ENCODE measurements around the gene CBFA2T3.

Gene CBFA2T3

DNA sequence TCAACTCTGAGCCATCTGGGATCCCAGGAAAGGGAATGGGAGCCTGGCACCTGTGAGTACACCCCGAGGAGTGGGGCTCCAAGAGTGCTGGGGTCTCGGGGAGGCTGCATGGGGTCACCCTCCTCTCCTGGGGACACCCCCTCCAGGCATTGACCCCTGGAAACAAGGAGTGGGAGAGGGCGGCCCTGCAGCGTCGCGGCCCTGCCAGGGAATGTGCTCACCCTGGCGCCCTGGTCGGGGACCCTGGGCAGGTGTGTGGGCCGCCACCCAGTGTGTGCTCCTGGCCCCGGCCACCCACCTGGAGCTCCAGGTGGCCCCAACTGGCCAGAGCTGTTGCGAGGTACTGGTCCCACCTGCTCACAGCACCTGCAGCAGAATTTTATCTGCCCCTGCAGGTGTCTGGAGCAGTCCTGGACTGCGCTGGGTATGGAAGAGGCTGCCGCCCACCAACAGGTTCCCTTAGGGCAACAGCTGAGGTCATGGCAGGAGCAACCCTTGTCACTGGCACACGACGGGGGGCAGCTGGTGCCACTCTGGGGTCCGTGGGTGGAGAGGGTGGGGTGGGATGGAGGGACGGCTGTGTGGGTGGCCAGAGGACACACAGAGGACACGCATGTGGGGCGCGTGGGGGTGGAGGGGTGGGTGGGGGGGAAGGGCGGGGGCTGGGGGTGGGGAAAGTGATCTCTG is 105.1 kb downstream of the CBFA2T3 start:
- no peak for DNase-seq (ENCODE audit: low read depth in 1 of 2, low spot score in 1 of 2)
- Histone ChIP-seq H3K27me3 (ENCODE audit: insufficient read depth, poor library complexity, severe bottlenecking) (peaks cover 3% of the 10 kb centered on the region), H3K27ac (replicated peaks) (no peak overlapping the region), H3K4me3 (replicated peaks; ENCODE audit: insufficient read depth, low read length) (no peak overlapping the region)
- TF ChIP-seq, protein P1, sequence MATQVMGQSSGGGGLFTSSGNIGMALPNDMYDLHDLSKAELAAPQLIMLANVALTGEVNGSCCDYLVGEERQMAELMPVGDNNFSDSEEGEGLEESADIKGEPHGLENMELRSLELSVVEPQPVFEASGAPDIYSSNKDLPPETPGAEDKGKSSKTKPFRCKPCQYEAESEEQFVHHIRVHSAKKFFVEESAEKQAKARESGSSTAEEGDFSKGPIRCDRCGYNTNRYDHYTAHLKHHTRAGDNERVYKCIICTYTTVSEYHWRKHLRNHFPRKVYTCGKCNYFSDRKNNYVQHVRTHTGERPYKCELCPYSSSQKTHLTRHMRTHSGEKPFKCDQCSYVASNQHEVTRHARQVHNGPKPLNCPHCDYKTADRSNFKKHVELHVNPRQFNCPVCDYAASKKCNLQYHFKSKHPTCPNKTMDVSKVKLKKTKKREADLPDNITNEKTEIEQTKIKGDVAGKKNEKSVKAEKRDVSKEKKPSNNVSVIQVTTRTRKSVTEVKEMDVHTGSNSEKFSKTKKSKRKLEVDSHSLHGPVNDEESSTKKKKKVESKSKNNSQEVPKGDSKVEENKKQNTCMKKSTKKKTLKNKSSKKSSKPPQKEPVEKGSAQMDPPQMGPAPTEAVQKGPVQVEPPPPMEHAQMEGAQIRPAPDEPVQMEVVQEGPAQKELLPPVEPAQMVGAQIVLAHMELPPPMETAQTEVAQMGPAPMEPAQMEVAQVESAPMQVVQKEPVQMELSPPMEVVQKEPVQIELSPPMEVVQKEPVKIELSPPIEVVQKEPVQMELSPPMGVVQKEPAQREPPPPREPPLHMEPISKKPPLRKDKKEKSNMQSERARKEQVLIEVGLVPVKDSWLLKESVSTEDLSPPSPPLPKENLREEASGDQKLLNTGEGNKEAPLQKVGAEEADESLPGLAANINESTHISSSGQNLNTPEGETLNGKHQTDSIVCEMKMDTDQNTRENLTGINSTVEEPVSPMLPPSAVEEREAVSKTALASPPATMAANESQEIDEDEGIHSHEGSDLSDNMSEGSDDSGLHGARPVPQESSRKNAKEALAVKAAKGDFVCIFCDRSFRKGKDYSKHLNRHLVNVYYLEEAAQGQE (IDR thresholded peaks at IDR 0.05; ENCODE audit: insufficient replicate concordance, low read depth): no peak
- TF ChIP-seq POLR2AphosphoS5 (IDR thresholded peaks at IDR 0.05; ENCODE audit: low read depth): no peak; the same call in none of the 2 replicates
- TF ChIP-seq, protein P2, sequence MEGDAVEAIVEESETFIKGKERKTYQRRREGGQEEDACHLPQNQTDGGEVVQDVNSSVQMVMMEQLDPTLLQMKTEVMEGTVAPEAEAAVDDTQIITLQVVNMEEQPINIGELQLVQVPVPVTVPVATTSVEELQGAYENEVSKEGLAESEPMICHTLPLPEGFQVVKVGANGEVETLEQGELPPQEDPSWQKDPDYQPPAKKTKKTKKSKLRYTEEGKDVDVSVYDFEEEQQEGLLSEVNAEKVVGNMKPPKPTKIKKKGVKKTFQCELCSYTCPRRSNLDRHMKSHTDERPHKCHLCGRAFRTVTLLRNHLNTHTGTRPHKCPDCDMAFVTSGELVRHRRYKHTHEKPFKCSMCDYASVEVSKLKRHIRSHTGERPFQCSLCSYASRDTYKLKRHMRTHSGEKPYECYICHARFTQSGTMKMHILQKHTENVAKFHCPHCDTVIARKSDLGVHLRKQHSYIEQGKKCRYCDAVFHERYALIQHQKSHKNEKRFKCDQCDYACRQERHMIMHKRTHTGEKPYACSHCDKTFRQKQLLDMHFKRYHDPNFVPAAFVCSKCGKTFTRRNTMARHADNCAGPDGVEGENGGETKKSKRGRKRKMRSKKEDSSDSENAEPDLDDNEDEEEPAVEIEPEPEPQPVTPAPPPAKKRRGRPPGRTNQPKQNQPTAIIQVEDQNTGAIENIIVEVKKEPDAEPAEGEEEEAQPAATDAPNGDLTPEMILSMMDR (IDR thresholded peaks at IDR 0.05; ENCODE audit: insufficient read depth, low read length): no peak
- TF ChIP-seq SPI1 (IDR thresholded peaks at IDR 0.05; ENCODE audit: borderline replicate concordance, low read depth): no peak
- TF ChIP-seq GABPA (IDR thresholded peaks at IDR 0.05; ENCODE audit: low read depth): no peak

DNA sequence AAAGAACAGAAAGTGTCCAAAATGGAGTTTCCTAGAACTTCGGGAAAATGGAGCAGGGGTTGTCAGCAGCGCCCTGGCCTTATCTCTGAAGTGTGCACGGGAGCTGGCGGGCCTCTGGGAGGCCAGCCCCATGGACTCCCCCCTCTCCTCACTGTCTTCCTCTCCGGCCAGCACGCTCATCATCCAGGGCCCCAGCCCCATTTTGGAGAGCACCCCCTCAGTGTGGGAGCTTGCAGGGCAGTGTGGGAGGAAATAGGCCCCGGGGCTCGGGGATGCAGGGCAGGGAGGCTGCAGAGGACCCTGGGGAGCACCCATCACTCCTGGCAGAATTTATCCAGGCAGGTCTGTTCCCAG is 105.7 kb downstream of the CBFA2T3 start:
- TF ChIP-seq, protein P2 (IDR thresholded peaks at IDR 0.05; ENCODE audit: insufficient read depth, low read length): no peak
- TF ChIP-seq, protein P1 (IDR thresholded peaks at IDR 0.05; ENCODE audit: insufficient replicate concordance, low read depth): no peak
- H3K27me3 ChIP-seq (ENCODE audit: insufficient read depth, poor library complexity, severe bottlenecking): peaks cover 3% of the 10 kb centered on the region
- no peak overlapping the region for H3K4me3 ChIP-seq (replicated peaks; ENCODE audit: insufficient read depth, low read length)
- no peak for DNase-seq (ENCODE audit: low read depth in 1 of 2, low spot score in 1 of 2)
- H3K27ac ChIP-seq (replicated peaks): no peak overlapping the region

DNA sequence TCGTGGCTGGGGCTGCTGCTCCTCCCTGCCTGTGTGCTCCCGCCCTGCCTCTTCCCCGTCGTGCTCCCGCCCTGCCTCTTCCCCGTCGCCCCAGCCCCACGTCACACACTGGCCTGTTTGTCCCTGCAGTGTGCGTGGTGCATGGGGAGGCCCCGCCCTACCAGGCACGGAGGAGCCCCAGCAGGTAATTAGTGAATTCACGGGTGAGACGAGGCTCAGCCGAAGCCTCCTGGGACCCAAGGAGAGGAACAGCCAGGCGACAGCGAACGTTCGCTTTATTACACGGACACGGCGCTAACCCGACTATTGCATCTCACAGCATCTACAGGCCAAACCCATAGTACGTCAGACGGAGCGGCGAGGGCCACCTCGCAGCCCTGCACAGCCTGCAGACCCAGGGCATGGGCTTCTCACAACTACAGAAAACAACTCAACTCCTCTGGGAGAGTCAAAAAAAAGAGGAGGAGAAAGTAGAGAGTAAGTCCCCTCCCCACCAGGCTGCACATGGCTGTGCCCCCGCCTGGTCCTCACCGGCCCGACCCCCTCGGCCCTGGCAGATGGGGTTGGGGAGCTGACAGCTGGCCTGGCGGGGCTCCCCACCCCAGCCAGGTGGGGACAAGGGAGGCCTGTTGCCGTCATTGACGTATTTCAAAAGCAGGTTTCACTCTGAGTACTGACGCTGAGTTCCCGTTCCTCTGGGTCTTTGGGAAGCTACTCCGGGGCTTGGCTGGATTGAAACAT is 106.2 kb downstream of the CBFA2T3 start:
- TF ChIP-seq, protein P1 (IDR thresholded peaks at IDR 0.05; ENCODE audit: insufficient replicate concordance, low read depth): no peak
- TF ChIP-seq, protein P2 (IDR thresholded peaks at IDR 0.05; ENCODE audit: insufficient read depth, low read length): no peak
- TF ChIP-seq SPI1 (IDR thresholded peaks at IDR 0.05; ENCODE audit: borderline replicate concordance, low read depth): no peak
- no peak for TF ChIP-seq GABPA (IDR thresholded peaks at IDR 0.05; ENCODE audit: low read depth)
- TF ChIP-seq POLR2AphosphoS5 (IDR thresholded peaks at IDR 0.05; ENCODE audit: low read depth): no peak
- H3K27me3 ChIP-seq (ENCODE audit: insufficient read depth, poor library complexity, severe bottlenecking): peaks cover 3% of the 10 kb centered on the region
- DNase-seq (ENCODE audit: low read depth in 1 of 2, low spot score in 1 of 2): peak in 1 of 2 experiments; percentile 14
- no peak overlapping the region for H3K27ac ChIP-seq (replicated peaks)
- no peak overlapping the region; the same call in 1 of the 2 replicates for H3K4me3 ChIP-seq (replicated peaks; ENCODE audit: insufficient read depth, low read length)

Data from HL-60 (cell line).